A673 (cell line): ENCODE measurements around the gene TAF11L3.
"Not testable (repeated sequence)": the region's sequence is repeated elsewhere in the genome, so short reads cannot be mapped to it uniquely, and the experiment has no call there.

Experiments used
- EZH2 ChIP-seq: fragments of 200-600 bp; sonication (generic); IDR thresholded peaks from 2 replicates; pipeline ENCODE4 v1.6.1; 2017; ENCODE audit warnings: borderline replicate concordance, low read depth, mild to moderate bottlenecking, mixed read lengths, antibody characterized with exemption, low read length; ENCODE audit not compliant: poor library complexity, severe bottlenecking
- TF ChIP-seq, protein P1 (sequence below): fragments of 300-800, 200-600 bp; sonication (generic); conservative IDR thresholded peaks from 2 replicates; pipeline ENCODE4 v1.5.1; 2017; ENCODE audit warnings: low read depth, mild to moderate bottlenecking, antibody characterized with exemption, low read length, moderate library complexity, mixed read lengths

DNA sequence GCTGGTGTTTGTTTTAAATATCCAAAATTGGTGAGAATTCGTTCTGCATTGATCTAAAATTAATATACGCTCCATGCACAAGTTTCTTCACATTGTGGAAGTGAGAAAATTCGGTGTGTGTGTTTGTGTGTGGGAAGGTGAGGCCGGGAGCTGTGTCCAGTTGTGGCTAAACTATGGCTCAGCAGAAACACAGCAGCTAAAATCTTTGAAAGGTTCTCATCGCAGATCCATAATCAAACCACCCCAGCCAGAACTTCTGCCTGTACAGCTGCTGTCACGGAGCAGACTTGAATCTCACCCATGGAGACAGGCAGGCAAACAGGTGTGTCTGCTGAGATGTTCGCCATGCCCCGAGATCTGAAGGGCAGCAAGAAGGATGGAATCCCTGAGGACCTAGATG, 20.2 kb upstream of the TAF11L3 start, which contains the start of gene TAF11L2:
- TF ChIP-seq, protein P1, sequence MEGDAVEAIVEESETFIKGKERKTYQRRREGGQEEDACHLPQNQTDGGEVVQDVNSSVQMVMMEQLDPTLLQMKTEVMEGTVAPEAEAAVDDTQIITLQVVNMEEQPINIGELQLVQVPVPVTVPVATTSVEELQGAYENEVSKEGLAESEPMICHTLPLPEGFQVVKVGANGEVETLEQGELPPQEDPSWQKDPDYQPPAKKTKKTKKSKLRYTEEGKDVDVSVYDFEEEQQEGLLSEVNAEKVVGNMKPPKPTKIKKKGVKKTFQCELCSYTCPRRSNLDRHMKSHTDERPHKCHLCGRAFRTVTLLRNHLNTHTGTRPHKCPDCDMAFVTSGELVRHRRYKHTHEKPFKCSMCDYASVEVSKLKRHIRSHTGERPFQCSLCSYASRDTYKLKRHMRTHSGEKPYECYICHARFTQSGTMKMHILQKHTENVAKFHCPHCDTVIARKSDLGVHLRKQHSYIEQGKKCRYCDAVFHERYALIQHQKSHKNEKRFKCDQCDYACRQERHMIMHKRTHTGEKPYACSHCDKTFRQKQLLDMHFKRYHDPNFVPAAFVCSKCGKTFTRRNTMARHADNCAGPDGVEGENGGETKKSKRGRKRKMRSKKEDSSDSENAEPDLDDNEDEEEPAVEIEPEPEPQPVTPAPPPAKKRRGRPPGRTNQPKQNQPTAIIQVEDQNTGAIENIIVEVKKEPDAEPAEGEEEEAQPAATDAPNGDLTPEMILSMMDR = not testable (repeated sequence)
- not testable (repeated sequence) for TF ChIP-seq EZH2
